ENCODE results near the gene SDHA.
"Not testable (repeated sequence)": the region's sequence is repeated elsewhere in the genome, so short reads cannot be mapped to it uniquely, and the experiment has no call there.

The SDHA gene

DNA sequence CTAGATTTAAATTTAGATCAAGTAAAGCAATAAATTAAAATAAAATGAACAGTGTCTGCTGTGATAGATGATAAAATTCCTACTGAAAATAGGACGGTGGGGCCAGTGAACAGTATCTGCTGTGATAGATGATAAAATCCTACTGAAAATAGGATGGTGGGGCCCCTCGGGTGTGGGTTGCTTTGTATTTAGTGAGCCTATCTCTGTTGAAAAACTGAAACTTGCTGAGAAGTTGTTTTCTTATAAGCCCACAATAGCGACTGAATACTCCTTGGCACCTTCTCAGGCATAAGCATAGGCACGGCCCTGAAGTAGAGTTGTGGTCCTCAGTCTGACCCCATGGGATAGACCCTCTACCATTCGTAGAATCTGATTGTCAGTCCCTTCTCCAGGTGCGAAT lies 5.7 kb downstream of the SDHA start:
- DNase-seq (ENCODE audit: low read depth) = no peak
- no peak overlapping the region for H3K4me3 ChIP-seq (replicated peaks; ENCODE audit: low read depth, low read length)
- TF ChIP-seq, protein P1, sequence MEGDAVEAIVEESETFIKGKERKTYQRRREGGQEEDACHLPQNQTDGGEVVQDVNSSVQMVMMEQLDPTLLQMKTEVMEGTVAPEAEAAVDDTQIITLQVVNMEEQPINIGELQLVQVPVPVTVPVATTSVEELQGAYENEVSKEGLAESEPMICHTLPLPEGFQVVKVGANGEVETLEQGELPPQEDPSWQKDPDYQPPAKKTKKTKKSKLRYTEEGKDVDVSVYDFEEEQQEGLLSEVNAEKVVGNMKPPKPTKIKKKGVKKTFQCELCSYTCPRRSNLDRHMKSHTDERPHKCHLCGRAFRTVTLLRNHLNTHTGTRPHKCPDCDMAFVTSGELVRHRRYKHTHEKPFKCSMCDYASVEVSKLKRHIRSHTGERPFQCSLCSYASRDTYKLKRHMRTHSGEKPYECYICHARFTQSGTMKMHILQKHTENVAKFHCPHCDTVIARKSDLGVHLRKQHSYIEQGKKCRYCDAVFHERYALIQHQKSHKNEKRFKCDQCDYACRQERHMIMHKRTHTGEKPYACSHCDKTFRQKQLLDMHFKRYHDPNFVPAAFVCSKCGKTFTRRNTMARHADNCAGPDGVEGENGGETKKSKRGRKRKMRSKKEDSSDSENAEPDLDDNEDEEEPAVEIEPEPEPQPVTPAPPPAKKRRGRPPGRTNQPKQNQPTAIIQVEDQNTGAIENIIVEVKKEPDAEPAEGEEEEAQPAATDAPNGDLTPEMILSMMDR (IDR thresholded peaks at IDR 0.05; ENCODE audit: low read length, missing control alignments) = no peak

DNA sequence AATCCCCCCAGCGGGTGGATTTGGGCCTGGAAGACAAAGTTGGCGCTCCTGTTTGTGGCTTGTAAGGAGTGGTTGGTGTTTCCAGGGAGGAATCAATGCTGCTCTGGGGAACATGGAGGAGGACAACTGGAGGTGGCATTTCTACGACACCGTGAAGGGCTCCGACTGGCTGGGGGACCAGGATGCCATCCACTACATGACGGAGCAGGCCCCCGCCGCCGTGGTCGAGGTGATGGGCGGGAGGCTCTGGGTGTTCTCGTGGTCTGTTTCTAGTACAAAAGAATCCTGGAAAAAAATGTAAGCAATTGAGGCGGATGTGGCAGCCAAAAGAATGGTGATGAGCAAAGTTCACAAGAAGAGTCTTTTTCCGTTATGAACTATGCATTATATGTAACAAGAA lies 7.2 kb downstream of the SDHA start:
- TF ChIP-seq, protein P1 (IDR thresholded peaks at IDR 0.05; ENCODE audit: low read length, missing control alignments) = no peak
- H3K4me3 ChIP-seq (replicated peaks; ENCODE audit: low read depth, low read length) = no peak overlapping the region
- DNase-seq (ENCODE audit: low read depth) = no peak

DNA sequence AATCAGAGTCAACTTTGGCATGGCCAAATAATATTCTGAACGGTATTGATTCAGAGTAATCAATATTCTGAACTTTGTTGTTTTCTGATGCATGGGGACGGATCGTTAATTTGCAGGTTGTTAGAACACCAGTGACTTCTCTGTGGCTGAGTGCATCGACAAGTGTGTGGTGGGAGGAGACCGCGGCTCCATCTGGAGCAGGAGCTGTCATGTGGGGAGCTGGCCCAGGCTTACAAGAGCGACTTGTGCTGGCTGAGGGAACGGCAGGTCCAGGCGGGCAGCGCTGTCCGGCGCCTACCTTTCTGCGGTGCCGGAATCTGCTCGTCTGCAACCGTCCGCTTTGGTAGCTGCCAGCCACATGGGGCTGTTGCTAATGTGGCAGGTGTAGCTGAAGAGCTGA lies 9.3 kb downstream of the SDHA start:
- not testable (repeated sequence) for DNase-seq (ENCODE audit: low read depth); H3K4me3 ChIP-seq (replicated peaks; ENCODE audit: low read depth, low read length)

DNA sequence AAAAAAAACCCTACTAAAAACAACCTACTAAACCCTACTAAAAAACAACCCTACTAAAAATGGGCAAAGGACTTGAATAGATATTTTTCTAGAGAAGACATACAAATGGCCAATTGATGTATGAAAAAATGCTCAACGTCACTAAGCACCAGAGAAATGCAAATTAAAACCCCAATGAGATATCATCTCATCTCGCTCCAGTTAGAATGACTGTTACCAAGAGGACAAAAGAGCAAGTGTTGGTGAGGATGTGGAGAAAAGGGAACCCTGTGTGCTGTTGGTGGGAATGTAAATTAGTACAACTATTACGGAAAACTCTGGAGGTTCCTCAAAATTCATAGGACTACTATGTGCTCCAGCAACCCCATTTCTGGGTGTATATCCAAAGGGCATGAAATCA lies 10.8 kb downstream of the SDHA start:
- H3K4me3 ChIP-seq (replicated peaks; ENCODE audit: low read depth, low read length) = no peak overlapping the region
- no peak for DNase-seq (ENCODE audit: low read depth)
- TF ChIP-seq, protein P1 (IDR thresholded peaks at IDR 0.05; ENCODE audit: low read length, missing control alignments) = no peak

DNA sequence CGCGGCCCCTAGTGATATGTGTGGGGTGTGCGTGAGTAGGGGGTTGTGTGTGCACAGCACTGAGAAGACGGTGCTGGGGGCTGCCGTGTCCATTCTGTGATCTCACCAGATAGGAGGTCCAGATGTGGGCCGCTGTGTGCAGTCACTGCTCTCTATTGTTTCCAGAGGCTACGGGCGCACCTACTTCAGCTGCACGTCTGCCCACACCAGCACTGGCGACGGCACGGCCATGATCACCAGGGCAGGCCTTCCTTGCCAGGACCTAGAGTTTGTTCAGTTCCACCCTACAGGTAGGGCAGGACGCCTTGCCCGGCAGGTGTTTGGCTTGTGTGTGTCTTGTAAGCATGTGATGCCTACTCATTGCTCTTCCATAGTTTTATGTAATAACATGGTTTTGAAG lies 12.6 kb downstream of the SDHA start:
- H3K4me3 ChIP-seq (replicated peaks; ENCODE audit: low read depth, low read length) = no peak overlapping the region
- no peak for DNase-seq (ENCODE audit: low read depth)
- TF ChIP-seq, protein P1 (IDR thresholded peaks at IDR 0.05; ENCODE audit: low read length, missing control alignments) = no peak

DNA sequence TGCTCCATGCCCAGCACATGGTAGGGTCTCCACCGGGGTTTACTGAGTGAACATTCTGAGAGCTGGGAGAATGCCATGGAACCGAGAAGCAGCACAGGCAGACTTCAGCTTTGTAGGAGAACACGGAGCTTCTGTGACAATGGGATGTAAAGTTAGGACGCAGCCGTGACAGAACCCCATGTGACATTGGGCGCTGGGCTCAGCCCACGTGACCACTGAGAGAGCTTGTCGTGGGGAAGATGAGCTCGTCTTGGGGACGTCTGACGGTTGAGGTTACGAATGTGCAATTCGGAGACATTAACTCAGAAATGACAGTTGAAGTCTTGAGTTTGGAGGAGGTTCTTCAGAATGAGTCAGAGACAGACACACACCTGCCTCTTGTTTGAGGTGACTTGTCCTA lies 13.5 kb downstream of the SDHA start:
- TF ChIP-seq, protein P1 (IDR thresholded peaks at IDR 0.05; ENCODE audit: low read length, missing control alignments) = no peak
- no peak for DNase-seq (ENCODE audit: low read depth)
- H3K4me3 ChIP-seq (replicated peaks; ENCODE audit: low read depth, low read length) = no peak overlapping the region

DNA sequence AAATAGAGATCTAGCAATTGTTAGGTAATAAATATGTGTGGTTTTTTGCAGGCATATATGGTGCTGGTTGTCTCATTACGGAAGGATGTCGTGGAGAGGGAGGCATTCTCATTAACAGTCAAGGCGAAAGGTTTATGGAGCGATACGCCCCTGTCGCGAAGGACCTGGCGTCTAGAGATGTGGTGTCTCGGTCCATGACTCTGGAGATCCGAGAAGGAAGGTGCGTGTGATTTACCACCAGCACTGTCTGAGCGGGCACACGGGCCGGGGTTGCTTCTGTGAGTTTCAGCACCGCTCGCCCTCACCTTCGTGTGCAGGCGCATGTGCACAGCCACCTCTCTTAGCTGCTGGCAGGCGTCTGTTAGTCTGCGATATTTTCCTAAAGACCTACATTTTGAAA lies 15.3 kb downstream of the SDHA start:
- not testable (repeated sequence) for H3K4me3 ChIP-seq (replicated peaks; ENCODE audit: low read depth, low read length); DNase-seq (ENCODE audit: low read depth)

DNA sequence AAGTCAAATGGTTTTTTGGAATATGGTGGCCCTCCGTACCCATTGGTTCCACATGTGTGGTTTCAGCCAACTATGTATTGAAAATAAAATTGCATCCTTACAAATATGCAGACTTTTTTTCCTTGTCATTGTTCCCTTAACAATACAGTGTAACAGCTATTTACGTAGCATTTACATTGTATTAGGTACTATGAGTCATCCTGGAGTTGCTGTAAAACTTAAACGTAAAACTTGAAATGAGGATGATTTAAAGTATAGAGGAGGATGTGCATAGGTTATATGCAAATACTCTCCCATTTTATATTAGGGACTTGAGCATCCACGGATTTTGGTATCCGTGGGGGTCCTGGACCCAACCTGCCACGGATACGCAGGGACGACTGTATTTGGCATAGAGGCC lies 16.3 kb downstream of the SDHA start:
- TF ChIP-seq, protein P1 (IDR thresholded peaks at IDR 0.05; ENCODE audit: low read length, missing control alignments) = no peak
- no peak for DNase-seq (ENCODE audit: low read depth)
- H3K4me3 ChIP-seq (replicated peaks; ENCODE audit: low read depth, low read length) = no peak overlapping the region

DNA sequence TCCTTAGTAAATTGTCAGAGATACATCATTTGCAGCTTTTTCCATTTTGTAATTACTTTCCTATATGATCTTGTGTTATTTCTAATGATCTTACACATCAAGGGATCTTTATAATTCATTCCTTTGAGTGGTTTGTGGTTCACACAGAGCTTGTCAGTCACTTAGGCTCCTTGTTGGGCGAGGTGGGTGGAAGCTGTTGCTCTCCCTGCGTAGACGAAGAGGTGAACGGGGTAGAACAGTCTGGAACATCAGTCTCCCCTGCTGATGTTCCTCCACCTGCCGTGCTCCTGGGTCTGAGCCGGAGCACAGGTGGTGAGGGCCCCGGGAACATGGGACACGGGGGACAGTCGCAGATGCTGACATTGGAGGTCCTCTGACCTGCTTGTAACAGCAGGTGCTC lies 17.4 kb downstream of the SDHA start:
- DNase-seq (ENCODE audit: low read depth); H3K4me3 ChIP-seq (replicated peaks; ENCODE audit: low read depth, low read length): not testable (repeated sequence)

DNA sequence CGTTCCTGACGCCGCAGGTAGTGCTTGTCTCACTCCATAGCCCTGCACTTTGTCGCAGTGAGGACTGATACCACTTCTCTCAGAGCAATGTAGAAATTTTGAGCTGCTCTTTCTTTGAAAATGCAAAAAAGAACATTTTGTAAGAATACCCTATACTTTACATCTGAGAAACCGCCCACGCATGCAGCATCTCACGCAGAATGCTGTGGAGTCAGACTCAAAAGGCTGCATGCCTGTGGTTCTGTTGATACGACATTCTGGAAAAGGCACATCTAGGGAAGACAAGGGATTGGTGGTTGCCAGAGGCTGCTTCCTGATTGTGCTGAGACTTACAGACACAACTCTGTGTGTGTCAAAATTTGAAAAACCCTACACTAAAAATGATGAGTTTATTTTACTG lies 19.8 kb downstream of the SDHA start:
- not testable (repeated sequence) for DNase-seq (ENCODE audit: low read depth); H3K4me3 ChIP-seq (replicated peaks; ENCODE audit: low read depth, low read length)

DNA sequence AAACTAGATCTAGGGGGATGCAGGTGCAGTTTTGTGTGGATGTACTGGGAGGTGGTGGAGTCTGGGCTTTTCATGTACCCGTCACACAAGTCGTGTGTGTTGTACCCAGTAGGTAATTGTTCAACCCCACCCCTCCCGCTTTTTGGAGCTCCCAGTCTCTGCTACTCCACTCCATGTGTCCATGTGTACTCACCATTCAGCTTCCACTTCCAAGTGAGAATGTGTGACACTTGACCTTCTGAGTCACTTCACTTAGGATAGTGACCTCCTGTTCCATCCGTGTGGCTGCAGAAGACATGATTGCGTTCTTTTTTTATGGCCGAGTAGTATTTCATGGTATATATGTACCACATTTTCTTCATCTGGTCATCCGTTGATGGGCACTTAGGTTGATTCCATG lies 22.4 kb downstream of the SDHA start:
- DNase-seq (ENCODE audit: low read depth) = not testable (repeated sequence)

DNA sequence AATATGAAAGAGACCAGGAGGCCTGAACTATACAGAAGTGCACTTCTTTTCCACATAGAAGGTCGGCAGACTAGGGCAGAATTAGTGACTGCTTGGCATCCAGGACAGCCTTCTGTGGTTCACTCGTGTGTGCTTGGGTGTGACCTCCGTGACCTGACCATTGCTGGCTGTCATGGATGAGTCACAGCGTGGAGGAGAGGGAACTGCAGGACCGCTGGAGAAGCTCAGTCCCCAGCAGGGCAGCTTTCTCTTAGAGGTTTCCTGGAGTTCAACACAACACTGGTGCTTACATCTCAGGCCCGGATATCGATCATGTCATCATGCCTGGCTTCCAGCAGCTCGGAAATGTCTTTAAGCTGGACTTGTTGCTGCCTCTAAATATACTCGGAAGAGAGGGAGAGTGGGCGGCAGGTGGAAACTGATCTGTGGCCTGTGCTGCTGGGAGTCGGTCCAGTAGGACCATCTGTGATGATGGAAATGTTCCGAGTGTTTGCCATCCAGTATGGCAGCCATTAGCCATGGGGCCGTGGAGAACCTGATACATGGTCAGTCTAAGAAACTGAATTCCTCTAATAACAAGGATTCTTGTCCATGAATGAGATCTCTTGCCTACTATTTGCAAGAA lies 23.0 kb downstream of the SDHA start:
- DNase-seq (ENCODE audit: low read depth); H3K4me3 ChIP-seq (replicated peaks; ENCODE audit: low read depth, low read length): not testable (repeated sequence)

More for the DNA sequence above, 22.4 kb downstream of the SDHA start:
- H3K4me3 ChIP-seq (replicated peaks; ENCODE audit: low read depth, low read length) = not testable (repeated sequence)
